SK-N-MC (cell line): ENCODE data around the gene LRRC4C.
"Not testable (repeated sequence)": the region's sequence is repeated elsewhere in the genome, so short reads cannot be mapped to it uniquely, and the experiment has no call there.

Experiments
- DNase-seq: peaks from one replicate; pipeline ENCODE4 v3.0.0-alpha.2; 2011; ENCODE audit warnings: low read depth, low spot score
- H3K27ac ChIP-seq: fragments of 200-600 bp; sonication (generic); 2 replicates; pipeline ENCODE4 v1.5.1; 2016; ENCODE audit warnings: mixed run types
- H3K36me3 ChIP-seq: fragments of 200-600 bp; sonication (generic); 2 replicates; pipeline ENCODE4 v1.6.1; 2017; ENCODE audit warnings: antibody characterized with exemption, low read length, mixed read lengths; ENCODE audit not compliant: insufficient read depth
- H3K4me3 ChIP-seq: fragments of 200-600 bp; sonication (generic); 2 replicates; pipeline ENCODE4 v1.5.1; 2016
- H3K9ac ChIP-seq: fragments of 200-600 bp; sonication (generic); 2 replicates; pipeline ENCODE4 v1.8.0; 2017; ENCODE audit warnings: mixed run types, mixed read lengths; ENCODE audit not compliant: insufficient read length
- H3K9me3 ChIP-seq: fragments of 200-600 bp; sonication (generic); 2 replicates; pipeline ENCODE4 v1.6.1; 2017; ENCODE audit warnings: low read depth, mild to moderate bottlenecking, antibody characterized with exemption, low read length, moderate library complexity, mixed read lengths
- EZH2 ChIP-seq: fragments of 200-600 bp; sonication (generic); IDR thresholded peaks from one replicate; pipeline ENCODE4 v1.6.1; 2017; ENCODE audit warnings: antibody characterized with exemption
- FOXP2 ChIP-seq: optimal IDR thresholded peaks from 2 replicates; pipeline ENCODE3; 2011; ENCODE audit warnings: mild to moderate bottlenecking, moderate library complexity; ENCODE audit not compliant: insufficient read depth; ENCODE audit errors: extremely low read length, control extremely low read depth
- POLR2AphosphoS5 ChIP-seq: IDR thresholded peaks from 2 replicates; pipeline ENCODE4 v1.6.1; 2012; ENCODE audit warnings: mild to moderate bottlenecking, low read depth, low read length, borderline replicate concordance

Gene LRRC4C

GRCh38 chr11:40573254-40573891 is 886.1 kb downstream of the LRRC4C start:
- Histone ChIP-seq H3K4me3 (no peak overlapping the region), H3K36me3 (no peaks in the 10 kb centered on the region), H3K27ac (no peak overlapping the region), H3K9ac (no peak overlapping the region), H3K9me3 (no peaks in the 10 kb centered on the region)
- no peak for DNase-seq
- no peak for TF ChIP-seq EZH2
- no peak for TF ChIP-seq POLR2AphosphoS5
- no peak for TF ChIP-seq FOXP2

DNA sequence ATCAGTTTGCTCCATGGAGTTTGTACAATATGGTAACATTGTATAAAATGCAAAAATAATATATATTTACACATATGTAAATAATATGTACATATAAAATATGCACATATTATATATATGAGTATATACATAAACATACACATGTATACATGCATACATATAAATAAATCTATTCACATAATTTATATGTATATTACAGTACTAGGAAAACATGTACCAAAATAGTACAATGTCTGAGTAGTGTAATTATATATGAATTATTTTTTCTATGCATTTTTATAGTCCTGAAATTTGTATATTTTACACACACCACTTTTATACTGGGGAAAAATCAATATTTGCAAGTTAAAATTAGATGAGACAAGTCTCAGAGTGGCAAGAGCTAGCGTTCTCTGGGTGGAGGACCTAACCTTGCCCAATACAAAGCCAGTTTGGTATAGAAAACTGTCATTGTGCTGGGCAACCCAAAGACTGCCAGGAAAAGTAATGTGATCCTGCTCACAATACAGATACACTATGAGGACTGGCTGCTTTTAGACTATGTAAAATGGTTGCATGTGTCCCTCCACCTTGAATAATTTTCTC is 889.4 kb downstream of the LRRC4C start:
- DNase-seq, result no peak
- TF ChIP-seq POLR2AphosphoS5 (no peak), FOXP2 (no peak), EZH2 (no peak)
- Histone ChIP-seq H3K9ac (no peak overlapping the region), H3K4me3 (no peak overlapping the region), H3K27ac (no peak overlapping the region), H3K9me3 (no peaks in the 10 kb centered on the region), H3K36me3 (no peaks in the 10 kb centered on the region)

- H3K36me3 ChIP-seq, result no peaks in the 10 kb centered on the region
- H3K27ac ChIP-seq, result no peak overlapping the region
- TF ChIP-seq EZH2 (no peak), FOXP2 (no peak), POLR2AphosphoS5 (no peak)
- no peak for DNase-seq
- H3K9ac ChIP-seq, result no peak overlapping the region
- H3K9me3 ChIP-seq, result no peaks in the 10 kb centered on the region
- no peak overlapping the region for H3K4me3 ChIP-seq
These were observed 892.1 kb downstream of the LRRC4C start for GRCh38 chr11:40567392-40567791.

DNA sequence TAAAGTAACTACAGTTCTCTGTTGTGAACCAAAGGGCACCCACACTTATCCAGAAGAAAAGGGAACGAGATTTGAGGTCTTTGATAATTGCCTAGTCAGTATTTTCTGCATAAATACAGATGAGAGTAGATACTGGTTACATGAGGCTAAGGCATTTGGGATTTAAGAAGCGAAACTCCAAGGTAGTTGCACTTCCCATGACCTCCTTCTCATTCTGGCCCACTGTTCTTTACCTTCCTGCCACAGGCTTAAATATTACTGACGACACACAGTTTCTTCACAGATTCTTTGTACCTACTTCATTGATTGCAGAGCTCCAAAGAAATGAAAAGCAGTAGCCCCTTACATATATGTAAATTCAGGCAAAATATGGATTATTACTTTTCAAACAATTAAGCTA is 915.3 kb downstream of the LRRC4C start:
- no peak for TF ChIP-seq FOXP2
- no peak for TF ChIP-seq EZH2
- TF ChIP-seq POLR2AphosphoS5, result no peak
- DNase-seq, result no peak
- Histone ChIP-seq H3K9ac (no peak overlapping the region), H3K9me3 (no peaks in the 10 kb centered on the region), H3K4me3 (no peak overlapping the region), H3K27ac (no peak overlapping the region), H3K36me3 (no peaks in the 10 kb centered on the region)

DNA sequence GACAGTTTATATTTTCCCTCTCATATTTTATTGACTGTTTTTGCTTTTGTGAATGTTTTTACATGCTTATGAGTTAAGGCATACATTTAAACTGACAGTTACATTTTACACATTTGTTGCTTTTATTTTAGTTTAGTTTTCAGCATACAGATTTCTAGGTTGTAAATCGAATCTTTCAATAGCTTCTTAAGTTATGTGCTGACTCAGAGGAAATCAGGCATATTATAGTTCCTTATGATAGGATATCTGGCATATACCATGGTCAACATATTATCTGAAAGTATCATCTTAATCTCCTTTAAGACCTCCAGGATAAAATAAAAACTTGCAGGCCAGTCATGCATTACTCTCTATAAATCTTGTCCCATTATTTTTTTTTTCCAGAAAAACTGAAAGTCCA is 916.6 kb downstream of the LRRC4C start:
- no peaks in the 10 kb centered on the region for H3K9me3 ChIP-seq
- DNase-seq, result no peak
- no peaks in the 10 kb centered on the region for H3K36me3 ChIP-seq
- H3K27ac ChIP-seq, result peak overlapping the region; percentile 65
- H3K4me3 ChIP-seq, result 0 out of 2 replicates have a peak overlapping the region, but pooled peaks have one; percentile 6
- no peak overlapping the region for H3K9ac ChIP-seq
- TF ChIP-seq EZH2, result no peak
- no peak for TF ChIP-seq FOXP2
- TF ChIP-seq POLR2AphosphoS5, result no peak

DNA sequence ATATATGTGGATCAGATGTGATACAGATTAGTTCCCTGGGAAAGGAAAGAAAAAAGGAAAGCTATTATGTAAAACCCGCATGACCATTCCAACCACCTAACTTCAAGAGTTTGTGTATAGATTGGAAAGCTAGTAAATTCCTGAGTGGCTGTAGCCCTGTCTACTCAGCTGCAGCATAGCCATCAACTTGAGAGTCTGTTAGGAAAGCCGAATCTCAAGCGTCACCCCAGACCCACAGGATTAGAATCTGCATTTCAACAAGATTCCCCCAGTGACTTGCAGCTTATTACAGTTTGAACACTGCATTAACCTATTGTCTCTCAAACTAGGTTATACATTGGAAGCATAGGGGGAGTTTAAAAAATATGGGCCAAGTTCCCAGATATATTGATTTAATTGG is 921.7 kb downstream of the LRRC4C start:
- Histone ChIP-seq H3K4me3 (no peak overlapping the region), H3K9ac (no peak overlapping the region), H3K27ac (no peak overlapping the region), H3K36me3 (no peaks in the 10 kb centered on the region), H3K9me3 (no peaks in the 10 kb centered on the region)
- DNase-seq, result no peak
- no peak for TF ChIP-seq POLR2AphosphoS5
- TF ChIP-seq EZH2, result no peak
- TF ChIP-seq FOXP2, result no peak

GRCh38 chr11:40522080-40522479 is 937.4 kb downstream of the LRRC4C start:
- not testable (repeated sequence) for H3K4me3 ChIP-seq, H3K27ac ChIP-seq, H3K9ac ChIP-seq, H3K36me3 ChIP-seq, H3K9me3 ChIP-seq, DNase-seq

DNA sequence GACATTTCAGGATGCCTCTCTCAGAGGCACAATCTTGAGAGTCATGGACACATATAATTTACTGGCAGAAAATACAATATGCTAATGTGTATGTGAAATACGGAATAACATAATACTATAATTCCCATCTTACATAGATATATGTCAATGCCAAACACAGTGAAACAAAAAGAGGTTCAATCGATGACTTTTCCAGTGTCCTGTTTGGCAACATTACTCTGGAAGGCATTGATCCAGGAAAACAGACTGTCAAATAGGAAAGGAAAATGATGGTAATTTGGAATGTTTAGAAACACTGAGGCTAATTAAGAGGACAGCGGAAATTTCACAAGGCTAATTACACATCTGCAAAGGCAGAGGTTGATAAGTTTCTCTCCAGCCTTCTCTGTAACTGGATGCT is 942.3 kb downstream of the LRRC4C start:
- Histone ChIP-seq H3K4me3 (no peak overlapping the region), H3K9ac (no peak overlapping the region), H3K27ac (no peak overlapping the region), H3K9me3 (no peaks in the 10 kb centered on the region), H3K36me3 (no peaks in the 10 kb centered on the region)
- DNase-seq, result no peak
- TF ChIP-seq EZH2 (no peak), FOXP2 (no peak), POLR2AphosphoS5 (no peak)

GRCh38 chr11:40514124-40514523 is 945.3 kb downstream of the LRRC4C start:
- DNase-seq, result peak; percentile 81
- TF ChIP-seq POLR2AphosphoS5 (peak; percentile 62; the same call in 1 of the 2 replicates), EZH2 (no peak), FOXP2 (peak; percentile 98)
- H3K4me3 ChIP-seq, result peak overlapping the region; percentile 52; the same call in 1 of the 2 replicates

More at GRCh38 chr11:40514124-40514523, 945.3 kb downstream of the LRRC4C start:
- H3K9me3 ChIP-seq, result no peaks in the 10 kb centered on the region
- peak overlapping the region; percentile 57 for H3K27ac ChIP-seq
- H3K36me3 ChIP-seq, result no peaks in the 10 kb centered on the region
- H3K9ac ChIP-seq, result no peak overlapping the region
